IPS DF 4.7 (cell line): Measurements from ENCODE around the gene EDAR.

Experiments used
- DNase-seq: peaks from one replicate; pipeline ENCODE4 v3.0.0-alpha.2; 2013; ENCODE audit warnings: low spot score; ENCODE audit errors: extremely low read depth

Gene EDAR

GRCh38 chr2:108924580-108925251, 64.3 kb downstream of the EDAR start:
- DNase-seq: no peak

- no peak for DNase-seq
Measured at GRCh38 chr2:108923736-108924579, 65.1 kb downstream of the EDAR start.

- DNase-seq: no peak
Measured at GRCh38 chr2:108923019-108923700, 65.9 kb downstream of the EDAR start.

GRCh38 chr2:108922141-108922915, 66.7 kb downstream of the EDAR start:
- DNase-seq: no peak

GRCh38 chr2:108921096-108922030, 67.7 kb downstream of the EDAR start:
- no peak for DNase-seq

GRCh38 chr2:108920686-108921085, 68.3 kb downstream of the EDAR start:
- DNase-seq: no peak

- no peak for DNase-seq
Measured at GRCh38 chr2:108919571-108920373, 69.2 kb downstream of the EDAR start.

GRCh38 chr2:108918941-108919341, 70.1 kb downstream of the EDAR start:
- no peak for DNase-seq

GRCh38 chr2:108918156-108918874, 70.7 kb downstream of the EDAR start:
- DNase-seq: no peak

- no peak for DNase-seq
Measured at GRCh38 chr2:108917526-108917925, 71.5 kb downstream of the EDAR start.

GRCh38 chr2:108916796-108917421, 72.1 kb downstream of the EDAR start:
- no peak for DNase-seq

GRCh38 chr2:108916122-108916795, 72.8 kb downstream of the EDAR start:
- no peak for DNase-seq

GRCh38 chr2:108912629-108912902, 76.5 kb downstream of the EDAR start:
- no peak for DNase-seq

- no peak for DNase-seq
Measured at GRCh38 chr2:108911807-108912628, 77.0 kb downstream of the EDAR start.

- no peak for DNase-seq
Measured at GRCh38 chr2:108911401-108911800, 77.6 kb downstream of the EDAR start.

- no peak for DNase-seq
Measured at GRCh38 chr2:108910541-108911396, 78.3 kb downstream of the EDAR start.
